ENCODE measurements around the gene RPS6KB2.
"Not testable (repeated sequence)": the region's sequence is repeated elsewhere in the genome, so short reads cannot be mapped to it uniquely, and the experiment has no call there.

The RPS6KB2 gene

DNA sequence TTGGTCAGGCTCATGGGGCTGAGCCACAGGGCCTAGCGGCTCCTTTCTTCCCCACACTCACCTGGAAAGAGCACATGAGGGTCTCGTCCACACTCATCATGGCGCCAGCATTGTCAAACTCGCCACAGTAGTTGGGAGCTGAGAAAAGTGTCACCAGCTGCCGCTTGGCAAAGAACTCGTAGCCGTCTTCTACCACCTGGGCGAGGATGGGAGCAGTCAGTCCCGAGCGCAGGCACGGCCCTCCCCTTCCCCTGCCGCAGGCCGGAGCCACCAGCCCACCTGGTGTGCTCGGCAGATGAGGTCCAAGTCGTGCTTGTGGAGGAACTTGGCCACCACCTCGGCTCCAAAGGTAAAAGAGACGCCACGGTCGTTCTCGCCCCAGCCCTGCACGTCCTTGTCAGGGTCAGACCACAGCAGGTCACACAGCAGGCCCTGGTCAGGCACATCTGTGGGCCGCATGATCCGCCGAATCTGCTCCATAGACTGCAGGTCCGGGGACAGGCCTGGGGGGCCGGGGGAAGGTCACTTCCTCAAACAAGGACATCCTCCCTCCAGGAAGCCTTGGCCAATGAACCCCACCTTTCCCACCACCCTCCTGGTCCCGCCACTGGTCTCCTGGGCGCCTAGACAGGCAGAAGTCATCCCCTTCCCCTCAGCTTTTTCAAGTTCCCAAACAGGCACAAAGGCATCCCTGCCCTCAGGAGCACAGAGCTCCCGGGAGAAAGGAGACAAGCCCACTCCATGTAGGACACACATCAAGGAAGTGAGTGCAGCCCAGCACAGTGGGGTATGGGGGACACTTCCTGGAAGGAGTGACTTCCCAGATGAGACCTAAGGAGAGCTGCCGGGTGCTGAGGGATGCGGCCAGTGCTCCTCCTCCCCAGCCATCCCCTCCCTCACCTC lies 29.4 kb upstream of the RPS6KB2 start:
- Histone ChIP-seq H3K36me3 (ENCODE audit: insufficient read depth, low read length) (peaks cover 2% of the 10 kb centered on the region; the same call in 1 of the 2 replicates), H2AFZ (ENCODE audit: low read length, unreplicated experiment) (no peak overlapping the region), H3K27ac (ENCODE audit: low read depth, low read length) (no peak overlapping the region), H3K4me1 (ENCODE audit: control insufficient read depth, insufficient read depth, low read length, unreplicated experiment) (peaks cover 12% of the 10 kb centered on the region), H3K79me2 (ENCODE audit: control insufficient read depth, insufficient read depth, low read length, unreplicated experiment) (peaks cover 15% of the 10 kb centered on the region), H3K27me3 (ENCODE audit: insufficient read depth, low read length) (no peaks in the 10 kb centered on the region), H3K4me3 (ENCODE audit: low read depth, low read length) (no peak overlapping the region)

DNA sequence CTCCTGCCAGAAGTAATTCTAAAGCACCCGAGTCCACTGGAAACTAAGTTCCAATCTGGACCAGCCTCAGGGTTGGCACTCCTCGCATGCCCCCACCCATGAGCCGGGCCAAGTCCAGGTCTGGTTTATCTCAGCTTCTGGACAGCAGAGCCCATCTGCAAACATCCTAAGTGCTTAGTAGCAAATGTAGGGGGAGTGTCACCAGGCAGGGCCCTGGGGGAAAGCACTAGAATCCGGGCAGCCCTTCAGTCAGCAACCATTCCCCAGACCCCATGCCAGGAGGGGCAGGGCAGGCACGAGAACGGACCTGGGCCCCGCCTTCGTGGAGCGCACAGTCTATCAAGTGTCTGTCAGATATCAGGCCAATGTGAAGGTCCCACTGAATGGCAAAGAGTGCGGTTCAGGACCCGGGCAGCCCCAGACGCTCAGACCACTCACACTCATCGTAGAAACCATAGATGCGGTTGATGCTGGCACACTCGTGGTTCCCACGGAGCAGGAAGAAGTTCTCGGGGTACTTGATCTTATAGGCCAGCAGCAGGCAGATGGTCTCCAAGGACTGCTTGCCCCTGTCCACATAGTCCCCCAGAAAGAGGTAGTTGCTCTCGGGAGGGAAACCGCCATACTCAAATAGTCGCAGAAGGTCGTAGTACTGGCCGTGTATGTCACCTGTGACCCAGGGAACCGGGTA lies 27.9 kb upstream of the RPS6KB2 start:
- no peak overlapping the region for H3K27ac ChIP-seq (ENCODE audit: low read depth, low read length)
- H3K79me2 ChIP-seq (ENCODE audit: control insufficient read depth, insufficient read depth, low read length, unreplicated experiment) = peaks cover 15% of the 10 kb centered on the region
- H3K36me3 ChIP-seq (ENCODE audit: insufficient read depth, low read length) = peaks cover 2% of the 10 kb centered on the region; the same call in 1 of the 2 replicates
- H2AFZ ChIP-seq (ENCODE audit: low read length, unreplicated experiment) = no peak overlapping the region
- peaks cover 12% of the 10 kb centered on the region for H3K4me1 ChIP-seq (ENCODE audit: control insufficient read depth, insufficient read depth, low read length, unreplicated experiment)
- H3K27me3 ChIP-seq (ENCODE audit: insufficient read depth, low read length) = no peaks in the 10 kb centered on the region
- H3K4me3 ChIP-seq (ENCODE audit: low read depth, low read length) = peak overlapping the region; percentile 99

DNA sequence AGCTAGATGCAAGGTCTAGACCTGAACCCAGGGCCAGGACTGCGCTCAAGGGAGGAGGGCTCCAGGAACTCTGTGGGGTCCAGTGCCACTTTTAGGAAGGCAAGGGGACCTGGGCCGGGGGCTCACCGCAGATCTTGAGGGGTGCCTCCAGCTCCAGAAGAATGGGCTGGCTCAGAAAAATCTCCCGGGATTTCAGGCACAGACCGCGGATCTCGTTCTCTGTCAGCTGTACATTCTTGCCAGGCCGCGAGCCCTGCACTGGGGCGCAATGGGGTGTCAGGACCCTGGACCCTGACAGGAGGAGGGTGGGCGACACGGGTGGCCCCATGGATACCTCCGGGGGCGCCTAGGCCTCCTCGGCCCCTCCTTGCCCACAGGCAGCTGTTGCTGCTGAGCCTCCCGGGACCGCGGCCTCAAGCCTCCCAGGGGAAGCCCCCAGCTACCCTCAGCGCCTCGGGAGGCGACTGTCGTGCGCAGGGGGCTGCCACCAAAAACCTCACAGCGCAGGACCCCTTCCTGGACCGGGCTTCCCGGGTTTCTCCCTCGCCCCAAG lies 27.3 kb upstream of the RPS6KB2 start:
- Histone ChIP-seq H3K4me1 (ENCODE audit: control insufficient read depth, insufficient read depth, low read length, unreplicated experiment) (peaks cover 12% of the 10 kb centered on the region), H3K36me3 (ENCODE audit: insufficient read depth, low read length) (peaks cover 2% of the 10 kb centered on the region; the same call in 1 of the 2 replicates), H3K79me2 (ENCODE audit: control insufficient read depth, insufficient read depth, low read length, unreplicated experiment) (peaks cover 15% of the 10 kb centered on the region), H3K27me3 (ENCODE audit: insufficient read depth, low read length) (no peaks in the 10 kb centered on the region), H2AFZ (ENCODE audit: low read length, unreplicated experiment) (peak overlapping the region; percentile 75), H3K4me3 (ENCODE audit: low read depth, low read length) (peak overlapping the region; percentile 99), H3K27ac (ENCODE audit: low read depth, low read length) (peak overlapping the region; percentile 89)

DNA sequence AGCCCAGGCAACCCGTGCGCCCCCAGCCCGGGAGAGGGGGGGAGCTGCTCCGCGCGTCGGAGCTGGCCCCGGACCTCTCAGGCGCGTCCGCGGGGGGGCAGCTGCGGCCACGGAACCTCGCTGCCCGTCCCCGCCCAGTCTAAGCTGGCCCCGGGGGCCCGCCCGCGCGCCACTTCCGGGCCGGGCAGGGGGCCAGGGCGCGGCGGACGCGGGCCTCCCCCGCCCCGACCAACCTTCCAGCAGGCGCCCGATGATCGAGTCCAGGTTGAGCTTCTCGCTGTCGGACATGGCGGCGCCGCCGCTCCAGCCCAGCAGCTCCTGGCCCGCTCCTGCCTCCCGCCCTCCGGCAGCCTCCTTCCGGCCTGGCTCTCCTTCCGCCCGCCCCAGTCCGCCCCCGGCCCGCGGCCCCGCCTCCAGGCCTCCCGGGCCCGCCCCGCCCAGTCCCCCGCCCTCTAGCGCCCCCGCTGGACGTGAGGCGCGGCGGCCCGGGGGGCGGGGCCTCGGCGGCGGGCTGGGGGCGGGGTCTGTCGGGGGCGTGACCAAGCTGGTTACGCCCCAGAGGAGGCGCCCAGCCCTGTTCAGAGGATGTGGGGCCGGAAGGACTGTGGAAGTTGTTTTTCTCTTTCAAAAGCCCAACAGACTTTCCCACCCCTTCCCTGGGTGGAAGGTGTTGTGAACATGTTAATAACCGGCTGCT lies 26.7 kb upstream of the RPS6KB2 start, which contains the start of gene PPP1CA:
TSS of gene PPP1CA (minus strand) at position 364 of the 697 bp plus-strand sequence. CDS start at position 288, 76 bp downstream.
- H3K79me2 ChIP-seq (ENCODE audit: control insufficient read depth, insufficient read depth, low read length, unreplicated experiment) = peaks cover 15% of the 10 kb centered on the region
- peaks cover 12% of the 10 kb centered on the region for H3K4me1 ChIP-seq (ENCODE audit: control insufficient read depth, insufficient read depth, low read length, unreplicated experiment)
- peaks cover 2% of the 10 kb centered on the region; the same call in 1 of the 2 replicates for H3K36me3 ChIP-seq (ENCODE audit: insufficient read depth, low read length)
- H2AFZ ChIP-seq (ENCODE audit: low read length, unreplicated experiment) = peak within 1 kb of the TSS; percentile 98
- no peaks in the 10 kb centered on the region for H3K27me3 ChIP-seq (ENCODE audit: insufficient read depth, low read length)
- peak within 1 kb of the TSS; percentile 99 for H3K4me3 ChIP-seq (ENCODE audit: low read depth, low read length)
- H3K27ac ChIP-seq (ENCODE audit: low read depth, low read length) = peak within 1 kb of the TSS; percentile 89

DNA sequence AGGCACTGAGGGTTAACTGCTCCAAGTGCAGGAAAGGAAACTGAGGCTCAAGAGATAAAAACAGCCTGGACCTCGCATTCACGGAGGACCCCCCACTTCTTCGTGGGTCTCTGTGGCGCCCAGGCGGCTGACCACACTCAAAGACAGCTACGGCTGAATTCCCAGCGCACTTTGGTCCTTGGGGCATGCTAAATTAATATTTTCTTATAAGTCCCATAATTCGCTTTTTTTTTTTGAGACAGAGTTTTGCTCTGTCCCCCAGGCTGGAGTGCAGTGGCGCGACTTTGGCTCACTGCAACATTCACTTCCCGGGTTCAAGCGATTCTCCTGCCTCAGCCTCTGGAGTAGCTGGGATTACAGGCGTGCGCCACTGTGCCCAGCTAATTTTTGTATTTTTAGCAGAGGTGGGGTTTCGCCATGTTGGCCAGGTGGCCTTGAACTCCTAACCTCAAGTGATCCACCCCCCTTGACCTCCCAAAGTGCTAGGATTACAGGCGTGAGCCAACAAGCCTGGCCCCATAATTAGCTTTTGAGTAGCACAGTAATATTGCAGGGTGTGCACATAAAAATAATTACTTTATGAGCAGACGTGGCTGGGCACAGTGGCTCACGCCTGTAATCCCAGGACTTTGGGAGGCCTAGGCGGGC lies 26.0 kb upstream of the RPS6KB2 start:
- peak overlapping the region; percentile 68 for H3K27ac ChIP-seq (ENCODE audit: low read depth, low read length)
- peaks cover 12% of the 10 kb centered on the region for H3K4me1 ChIP-seq (ENCODE audit: control insufficient read depth, insufficient read depth, low read length, unreplicated experiment)
- not testable (repeated sequence) for H3K27me3 ChIP-seq (ENCODE audit: insufficient read depth, low read length); H3K36me3 ChIP-seq (ENCODE audit: insufficient read depth, low read length)
- peaks cover 15% of the 10 kb centered on the region for H3K79me2 ChIP-seq (ENCODE audit: control insufficient read depth, insufficient read depth, low read length, unreplicated experiment)
- peak overlapping the region; percentile 98 for H2AFZ ChIP-seq (ENCODE audit: low read length, unreplicated experiment)
- H3K4me3 ChIP-seq (ENCODE audit: low read depth, low read length) = peak overlapping the region; percentile 68

DNA sequence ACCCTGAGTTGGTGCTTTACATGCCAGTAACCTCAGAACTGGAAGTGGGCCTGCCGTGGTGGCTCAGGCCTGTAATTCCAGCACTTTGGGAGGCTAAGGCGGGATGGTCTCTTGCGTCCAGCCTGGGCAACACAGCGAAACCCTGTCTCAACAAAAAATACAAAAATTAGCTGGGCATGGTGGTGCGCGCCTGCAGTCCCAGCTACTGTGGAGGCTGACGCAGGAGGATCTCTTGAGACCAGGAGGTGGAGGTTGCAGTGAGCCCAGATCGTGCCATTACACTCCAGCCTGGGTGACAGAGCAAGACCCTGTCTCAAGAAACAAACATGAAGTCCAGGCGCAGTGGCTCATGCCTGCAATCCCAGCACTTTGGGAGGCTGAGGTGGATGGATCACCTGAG lies 25.2 kb upstream of the RPS6KB2 start:
- not testable (repeated sequence) for H2AFZ ChIP-seq (ENCODE audit: low read length, unreplicated experiment); H3K27me3 ChIP-seq (ENCODE audit: insufficient read depth, low read length); H3K27ac ChIP-seq (ENCODE audit: low read depth, low read length); H3K4me3 ChIP-seq (ENCODE audit: low read depth, low read length); H3K36me3 ChIP-seq (ENCODE audit: insufficient read depth, low read length)
- Histone ChIP-seq H3K4me1 (ENCODE audit: control insufficient read depth, insufficient read depth, low read length, unreplicated experiment) (peaks cover 12% of the 10 kb centered on the region), H3K79me2 (ENCODE audit: control insufficient read depth, insufficient read depth, low read length, unreplicated experiment) (peaks cover 15% of the 10 kb centered on the region)

DNA sequence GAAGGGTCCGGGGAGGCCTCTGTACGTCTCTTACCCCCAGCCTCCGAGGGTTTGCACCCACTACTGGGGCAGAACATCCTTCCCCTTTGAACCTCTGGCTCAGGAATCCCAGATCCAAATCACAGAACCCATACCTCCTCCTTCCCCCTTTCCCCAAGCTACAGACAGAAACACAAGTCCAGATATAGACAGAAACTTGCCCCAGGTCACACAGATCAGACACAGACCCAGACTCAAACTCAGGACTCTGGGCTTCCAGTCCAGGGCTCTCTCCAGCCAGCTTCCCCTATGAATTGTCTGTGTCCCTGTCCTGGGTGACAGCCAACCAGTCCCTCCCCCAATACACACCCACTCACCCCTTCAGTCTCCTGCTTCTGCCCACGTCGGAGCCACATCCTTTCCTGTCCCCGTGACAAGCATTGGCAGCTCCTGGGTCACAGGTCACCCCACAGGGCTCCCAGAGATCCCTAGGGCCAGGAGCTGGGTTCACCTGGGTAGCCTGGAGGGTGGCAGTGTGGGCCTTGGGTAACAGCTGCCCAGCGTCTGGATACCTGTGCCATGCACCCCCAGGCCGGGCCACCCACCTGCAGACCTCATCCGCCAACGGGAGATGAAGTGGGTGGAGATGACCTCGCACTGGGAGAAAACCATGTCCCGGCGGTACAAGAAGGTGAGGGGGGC lies 23.6 kb upstream of the RPS6KB2 start:
- Histone ChIP-seq H3K79me2 (ENCODE audit: control insufficient read depth, insufficient read depth, low read length, unreplicated experiment) (peaks cover 15% of the 10 kb centered on the region), H3K4me1 (ENCODE audit: control insufficient read depth, insufficient read depth, low read length, unreplicated experiment) (peaks cover 12% of the 10 kb centered on the region), H2AFZ (ENCODE audit: low read length, unreplicated experiment) (no peak overlapping the region), H3K36me3 (ENCODE audit: insufficient read depth, low read length) (peaks cover 2% of the 10 kb centered on the region; the same call in 1 of the 2 replicates), H3K4me3 (ENCODE audit: low read depth, low read length) (no peak overlapping the region), H3K27me3 (ENCODE audit: insufficient read depth, low read length) (peaks cover 3% of the 10 kb centered on the region; the same call in 1 of the 2 replicates), H3K27ac (ENCODE audit: low read depth, low read length) (no peak overlapping the region)

DNA sequence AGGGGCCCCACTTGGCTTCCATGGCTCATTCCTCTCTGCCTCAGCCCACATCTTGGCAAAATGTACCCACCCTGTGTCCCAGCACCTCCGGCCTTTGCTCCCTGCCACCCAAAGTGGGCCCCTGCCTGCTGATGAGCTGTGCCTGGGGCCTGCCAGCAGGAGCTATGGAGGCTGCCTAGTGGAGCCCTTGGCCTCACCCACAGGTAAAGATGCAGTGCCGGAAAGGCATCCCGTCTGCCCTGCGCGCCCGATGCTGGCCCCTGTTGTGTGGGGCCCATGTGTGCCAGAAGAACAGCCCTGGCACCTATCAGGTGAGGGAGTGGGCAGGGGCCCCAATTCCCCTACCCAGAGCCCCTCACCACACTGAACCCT lies 23.1 kb upstream of the RPS6KB2 start:
- Histone ChIP-seq H3K27me3 (ENCODE audit: insufficient read depth, low read length) (peaks cover 8% of the 10 kb centered on the region; the same call in 1 of the 2 replicates), H3K79me2 (ENCODE audit: control insufficient read depth, insufficient read depth, low read length, unreplicated experiment) (peaks cover 13% of the 10 kb centered on the region), H3K36me3 (ENCODE audit: insufficient read depth, low read length) (peaks cover 1% of the 10 kb centered on the region; the same call in 1 of the 2 replicates), H3K4me3 (ENCODE audit: low read depth, low read length) (no peak overlapping the region), H2AFZ (ENCODE audit: low read length, unreplicated experiment) (no peak overlapping the region), H3K4me1 (ENCODE audit: control insufficient read depth, insufficient read depth, low read length, unreplicated experiment) (peaks cover 10% of the 10 kb centered on the region), H3K27ac (ENCODE audit: low read depth, low read length) (no peak overlapping the region)

DNA sequence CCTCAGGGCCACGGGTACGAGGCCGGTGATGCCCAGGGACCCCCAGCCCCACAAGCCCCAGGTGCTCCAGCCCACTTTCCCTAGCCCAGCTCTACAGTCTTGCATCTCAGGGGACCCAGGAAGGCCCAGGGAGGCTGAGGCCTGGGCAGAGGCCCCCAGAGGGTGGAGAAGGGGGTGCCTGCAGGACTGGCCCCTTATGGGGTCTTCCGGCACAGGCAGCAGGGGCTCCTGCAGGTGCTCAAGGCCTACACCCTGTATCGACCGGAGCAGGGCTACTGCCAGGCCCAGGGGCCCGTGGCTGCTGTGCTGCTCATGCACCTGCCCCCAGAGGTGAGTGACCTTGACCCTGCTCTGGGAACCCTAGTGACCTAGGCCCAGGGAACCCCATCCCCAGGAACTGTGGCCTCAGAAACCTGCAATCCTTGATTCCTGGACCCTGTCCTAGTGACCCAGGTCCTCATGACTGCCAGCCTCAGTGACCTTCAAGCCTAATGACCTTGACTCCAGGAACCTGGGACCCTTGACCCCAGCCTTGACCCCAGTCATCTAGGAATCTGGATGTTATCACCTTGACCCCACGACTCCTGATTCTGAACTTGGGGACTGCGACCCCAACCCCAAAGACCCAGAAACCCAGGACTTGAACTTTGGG lies 22.5 kb upstream of the RPS6KB2 start:
- Histone ChIP-seq H3K36me3 (ENCODE audit: insufficient read depth, low read length) (no peaks in the 10 kb centered on the region), H3K4me3 (ENCODE audit: low read depth, low read length) (no peak overlapping the region), H3K27me3 (ENCODE audit: insufficient read depth, low read length) (peaks cover 14% of the 10 kb centered on the region; the same call in 1 of the 2 replicates), H2AFZ (ENCODE audit: low read length, unreplicated experiment) (no peak overlapping the region), H3K79me2 (ENCODE audit: control insufficient read depth, insufficient read depth, low read length, unreplicated experiment) (peaks cover 7% of the 10 kb centered on the region), H3K27ac (ENCODE audit: low read depth, low read length) (no peak overlapping the region), H3K4me1 (ENCODE audit: control insufficient read depth, insufficient read depth, low read length, unreplicated experiment) (peaks cover 4% of the 10 kb centered on the region)
